Medulla oblongata (tissue), 1 donor: ENCODE measurements around the gene RANBP1.

Experiments
- DNase-seq: peaks from one replicate; pipeline ENCODE4 v3.0.0-alpha.2; 2015; ENCODE audit errors: extremely low spot score

The RANBP1 gene

GRCh38 chr22:20136603-20136873 is 20.6 kb downstream of the RANBP1 start:
- DNase-seq: no peak

GRCh38 chr22:20137113-20137512 is 21.2 kb downstream of the RANBP1 start:
- no peak for DNase-seq

- DNase-seq: no peak
Observed at GRCh38 chr22:20137671-20138416, 21.9 kb downstream of the RANBP1 start.

GRCh38 chr22:20138417-20138738 is 22.5 kb downstream of the RANBP1 start:
- no peak for DNase-seq

- no peak for DNase-seq
Observed at GRCh38 chr22:20138868-20139267, 23.0 kb downstream of the RANBP1 start.

- no peak for DNase-seq
Observed at GRCh38 chr22:20139391-20140106, 23.6 kb downstream of the RANBP1 start.

- no peak for DNase-seq
Observed at GRCh38 chr22:20140107-20140445, 24.2 kb downstream of the RANBP1 start.

- no peak for DNase-seq
Observed at GRCh38 chr22:20140521-20140964, 24.6 kb downstream of the RANBP1 start.

GRCh38 chr22:20141186-20142077 is 25.5 kb downstream of the RANBP1 start:
- no peak for DNase-seq

- no peak for DNase-seq
Observed at GRCh38 chr22:20142711-20143621, 27.1 kb downstream of the RANBP1 start.

- DNase-seq: no peak
Observed at GRCh38 chr22:20143883-20144665, 28.2 kb downstream of the RANBP1 start.

GRCh38 chr22:20145206-20145831 is 29.4 kb downstream of the RANBP1 start:
- DNase-seq: no peak

GRCh38 chr22:20145832-20146223 is 29.9 kb downstream of the RANBP1 start:
- no peak for DNase-seq

- no peak for DNase-seq
Observed at GRCh38 chr22:20146777-20147176, 30.9 kb downstream of the RANBP1 start.

GRCh38 chr22:20147237-20147988 is 31.5 kb downstream of the RANBP1 start:
- DNase-seq: no peak

- no peak for DNase-seq
Observed at GRCh38 chr22:20148414-20148813, 32.5 kb downstream of the RANBP1 start.

GRCh38 chr22:20149257-20150250 is 33.6 kb downstream of the RANBP1 start:
- DNase-seq: no peak
